ENCODE data around the gene CDSN.
A peak's percentile ranks its signal among the peaks of the same experiment; 100 is the strongest.

The CDSN gene

GRCh38 chr6:31145386-31145785 is 25.1 kb upstream of the CDSN start:
- no peak for DNase-seq (ENCODE audit: low spot score)

GRCh38 chr6:31144970-31145340 is 24.7 kb upstream of the CDSN start:
- DNase-seq (ENCODE audit: low spot score) = no peak

- no peak for DNase-seq (ENCODE audit: low spot score)
Observed at GRCh38 chr6:31144296-31144969, 24.2 kb upstream of the CDSN start.

- DNase-seq (ENCODE audit: low spot score) = no peak
Observed at GRCh38 chr6:31143148-31143547, 22.9 kb upstream of the CDSN start.

GRCh38 chr6:31142361-31142761 is 22.1 kb upstream of the CDSN start:
- DNase-seq (ENCODE audit: low spot score) = no peak

GRCh38 chr6:31140643-31141042 is 20.4 kb upstream of the CDSN start:
- no peak for DNase-seq (ENCODE audit: low spot score)

- no peak for DNase-seq (ENCODE audit: low spot score)
Observed at GRCh38 chr6:31139599-31139998, 19.4 kb upstream of the CDSN start.

- no peak for DNase-seq (ENCODE audit: low spot score)
Observed at GRCh38 chr6:31138982-31139381, 18.7 kb upstream of the CDSN start, which contains the start of gene PSORS1C2. Gene PSORS1C2, minus strand, starts transcription at chr6:31139066. Its CDS starts 40 bp downstream, at chr6:31139026.

- no peak for DNase-seq (ENCODE audit: low spot score)
Observed at GRCh38 chr6:31135710-31136109, 15.5 kb upstream of the CDSN start.

- no peak for DNase-seq (ENCODE audit: low spot score)
Observed at GRCh38 chr6:31132806-31133205, 12.6 kb upstream of the CDSN start.

- DNase-seq (ENCODE audit: low spot score) = no peak
Observed at GRCh38 chr6:31131595-31131994, 11.3 kb upstream of the CDSN start.

GRCh38 chr6:31130751-31131150 is 10.5 kb upstream of the CDSN start:
- no peak for DNase-seq (ENCODE audit: low spot score)

GRCh38 chr6:31129130-31129529 is 8.9 kb upstream of the CDSN start:
- DNase-seq (ENCODE audit: low spot score) = no peak

GRCh38 chr6:31128093-31128676 is 7.9 kb upstream of the CDSN start:
- peak; percentile 83 for DNase-seq (ENCODE audit: low spot score)

GRCh38 chr6:31126396-31127175 is 6.3 kb upstream of the CDSN start:
- no peak for DNase-seq (ENCODE audit: low spot score)

GRCh38 chr6:31125586-31126363 is 5.5 kb upstream of the CDSN start:
- DNase-seq (ENCODE audit: low spot score) = no peak

GRCh38 chr6:31125162-31125561 is 4.9 kb upstream of the CDSN start:
- no peak for DNase-seq (ENCODE audit: low spot score)

- DNase-seq (ENCODE audit: low spot score) = peak; percentile 44
Observed at GRCh38 chr6:31122791-31123706, 2.8 kb upstream of the CDSN start.

- DNase-seq (ENCODE audit: low spot score) = no peak
Observed at GRCh38 chr6:31121131-31121790, 1.0 kb upstream of the CDSN start.

- no peak for DNase-seq (ENCODE audit: low spot score)
Observed at GRCh38 chr6:31118178-31118577, 2.1 kb downstream of the CDSN start.
